ENCODE results near the gene HLA-DPA1.
"Not testable (repeated sequence)": the region's sequence is repeated elsewhere in the genome, so short reads cannot be mapped to it uniquely, and the experiment has no call there.

Gene HLA-DPA1

DNA sequence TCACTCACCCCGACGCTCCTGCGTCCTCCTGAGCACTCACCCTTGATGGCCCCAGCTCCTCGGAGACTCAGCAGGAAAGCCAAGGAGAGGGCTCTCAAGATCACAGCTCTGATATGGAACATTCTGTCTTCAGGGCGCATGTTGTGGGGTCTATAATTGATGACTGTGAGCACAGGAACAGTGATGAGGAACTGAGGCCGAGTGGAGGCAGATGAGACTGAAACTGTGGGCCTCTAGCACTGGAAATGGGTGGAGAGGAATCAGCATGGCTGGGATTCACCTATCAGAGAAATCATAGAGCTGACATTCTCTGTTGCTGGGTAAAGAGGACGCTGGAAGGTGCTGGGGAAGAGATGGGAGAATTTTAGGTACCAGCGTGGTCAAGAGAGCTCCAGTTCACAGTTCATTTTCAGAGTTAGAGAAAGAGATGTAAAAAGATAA is at the start of gene HLA-DPA1:
HLA-DPA1 (minus strand) TSS at position 219 of the 441 bp plus-strand sequence.
- DNase-seq, result peak; percentile 71

DNA sequence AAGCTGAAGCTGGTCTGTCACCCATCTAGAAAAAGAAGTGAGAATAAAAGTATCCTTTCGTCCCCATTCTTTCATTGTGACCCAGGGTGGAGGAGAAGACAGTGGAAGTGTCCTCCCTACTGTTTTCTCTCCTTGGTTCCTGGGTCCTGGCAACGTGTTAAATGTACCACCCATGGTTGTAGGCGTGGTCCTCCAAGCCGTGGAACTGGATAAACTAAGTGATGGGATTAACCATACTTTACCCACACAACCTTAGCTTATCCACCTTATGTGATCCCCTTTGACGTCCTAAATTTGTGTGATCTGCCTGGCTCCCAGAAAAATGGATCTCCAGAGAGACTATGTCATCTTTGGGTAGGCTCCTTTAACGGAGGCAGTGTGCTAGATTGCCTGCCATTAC is 49.7 kb upstream of the HLA-DPA1 start:
- DNase-seq, result no peak

DNA sequence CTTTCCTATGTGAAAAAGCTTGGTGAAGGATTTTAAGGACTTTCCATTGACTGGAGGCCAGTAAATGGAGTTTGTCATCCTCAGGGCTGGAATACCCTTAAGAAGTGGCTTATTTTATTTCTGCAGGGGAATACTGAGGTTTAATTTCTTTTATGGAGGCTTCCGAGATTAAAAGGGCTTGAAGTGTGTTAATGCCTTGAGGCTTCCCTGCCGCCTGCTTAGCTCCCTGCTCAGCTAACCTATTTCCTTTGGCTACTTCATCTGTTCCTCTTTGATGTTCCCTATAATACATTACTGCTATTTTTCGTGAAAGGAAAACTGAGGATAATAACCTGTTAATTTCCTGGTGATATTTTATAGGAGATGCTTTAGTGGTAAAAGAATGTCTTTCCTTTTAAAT is 46.6 kb upstream of the HLA-DPA1 start:
- DNase-seq, result no peak

DNA sequence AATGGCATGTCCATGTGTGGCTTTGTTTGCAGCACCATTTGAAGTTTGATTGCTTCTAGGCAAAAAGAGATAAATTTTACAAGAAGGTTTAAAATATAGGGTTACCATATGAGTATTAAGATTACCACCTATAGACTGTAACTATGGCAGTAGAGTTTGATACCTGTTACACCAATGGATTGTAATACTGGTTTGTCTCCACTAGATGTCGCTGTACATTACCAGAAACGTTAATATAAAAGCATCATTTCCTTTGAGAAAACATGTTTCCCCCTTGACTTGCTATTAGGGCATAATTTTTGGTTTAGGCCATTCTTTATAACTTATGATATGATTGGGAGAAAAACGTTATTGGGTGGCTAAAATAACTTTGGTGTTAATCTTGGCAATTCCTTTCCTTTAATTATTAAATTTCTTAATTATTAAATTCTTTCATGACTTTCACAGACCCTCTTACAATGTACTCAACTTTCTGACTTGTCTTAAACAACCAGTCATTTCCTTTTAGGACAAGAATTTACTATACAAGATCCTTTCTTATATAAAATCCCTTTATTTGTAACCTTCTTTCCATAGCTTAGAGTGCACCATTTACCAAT is 45.2 kb upstream of the HLA-DPA1 start:
- peak; percentile 80 for DNase-seq

DNA sequence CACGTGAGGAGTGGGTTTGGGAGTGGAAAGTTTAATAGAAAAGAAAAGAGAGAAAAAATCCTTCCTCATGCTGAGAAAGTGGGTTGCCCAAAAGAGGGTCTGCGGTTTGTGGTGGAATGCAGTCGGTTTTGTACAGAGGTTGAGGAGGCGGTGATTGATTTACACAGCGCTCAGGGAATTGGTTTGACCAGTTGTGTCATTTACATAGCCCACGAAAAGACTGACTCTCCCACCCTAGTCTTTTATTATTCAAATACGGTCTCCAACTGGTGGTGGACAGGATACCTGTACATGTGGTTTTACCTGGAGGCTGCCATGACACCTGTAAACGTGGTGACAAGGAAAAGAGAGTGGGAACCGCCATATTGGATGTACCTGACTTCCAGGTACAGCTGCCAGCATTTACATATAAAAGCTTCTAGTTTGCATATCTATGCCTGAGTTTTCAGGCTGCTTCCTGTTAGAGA is 44.4 kb upstream of the HLA-DPA1 start:
- no peak for DNase-seq

DNA sequence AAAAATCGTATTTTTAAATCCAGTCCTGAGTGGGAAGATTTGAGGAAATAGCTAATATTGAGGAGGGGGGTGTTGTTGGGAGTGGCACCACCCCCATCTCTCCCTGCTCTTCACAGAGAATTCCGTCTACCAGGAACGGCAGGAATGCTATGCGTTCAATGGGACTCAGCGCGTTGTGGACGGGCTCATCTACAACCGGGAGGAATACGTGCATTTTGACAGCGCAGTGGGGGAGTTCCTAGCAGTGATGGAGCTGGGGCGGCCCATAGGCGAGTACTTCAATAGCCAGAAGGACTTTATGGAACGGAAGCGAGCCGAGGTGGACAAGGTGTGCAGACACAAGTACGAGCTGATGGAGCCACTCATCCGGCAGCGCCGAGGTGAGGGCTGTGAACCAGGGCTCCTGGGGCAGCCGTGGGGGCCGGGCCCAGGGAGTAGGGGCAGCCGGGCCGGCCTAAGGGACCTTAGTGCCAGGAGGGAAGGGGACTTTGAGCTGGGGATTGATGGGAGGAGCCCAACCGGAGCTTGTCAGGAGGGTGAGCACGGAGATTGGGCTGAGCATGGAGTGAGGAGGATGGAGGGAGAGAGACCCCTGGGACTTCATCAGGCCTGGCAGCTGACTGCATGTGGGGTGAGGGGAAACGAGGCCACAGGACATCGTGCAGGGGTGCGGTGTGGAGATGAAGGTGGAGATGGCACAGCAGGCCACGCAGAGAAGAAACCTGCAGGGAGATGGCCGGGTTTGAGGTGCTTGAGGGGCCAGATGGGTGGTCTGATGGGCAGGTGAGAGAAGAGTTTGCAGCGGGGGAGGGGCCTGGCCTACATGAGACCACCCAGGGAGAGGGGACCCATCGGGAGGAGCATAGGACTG is 43.6 kb upstream of the HLA-DPA1 start:
- no peak for DNase-seq

DNA sequence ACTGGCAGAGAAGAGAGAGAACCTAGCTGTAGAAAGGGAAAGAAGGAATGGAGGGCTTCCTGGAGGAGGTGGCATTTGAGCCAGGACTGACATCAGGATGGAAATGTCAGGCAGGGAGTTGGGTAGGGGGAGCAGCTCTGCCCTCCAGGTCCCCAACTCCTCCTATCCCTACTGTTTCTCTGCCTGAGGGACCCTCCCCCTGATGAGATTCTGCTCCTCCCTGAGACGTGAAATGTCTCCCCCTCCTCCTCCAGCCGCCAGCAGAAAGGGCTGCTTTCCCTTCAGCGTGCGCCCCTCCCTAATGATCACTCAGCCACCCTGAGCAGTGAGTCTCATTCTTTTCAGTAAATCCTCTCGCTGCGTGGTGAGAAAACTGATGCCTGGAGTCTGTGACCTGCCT is 43.0 kb upstream of the HLA-DPA1 start:
- DNase-seq, result no peak

DNA sequence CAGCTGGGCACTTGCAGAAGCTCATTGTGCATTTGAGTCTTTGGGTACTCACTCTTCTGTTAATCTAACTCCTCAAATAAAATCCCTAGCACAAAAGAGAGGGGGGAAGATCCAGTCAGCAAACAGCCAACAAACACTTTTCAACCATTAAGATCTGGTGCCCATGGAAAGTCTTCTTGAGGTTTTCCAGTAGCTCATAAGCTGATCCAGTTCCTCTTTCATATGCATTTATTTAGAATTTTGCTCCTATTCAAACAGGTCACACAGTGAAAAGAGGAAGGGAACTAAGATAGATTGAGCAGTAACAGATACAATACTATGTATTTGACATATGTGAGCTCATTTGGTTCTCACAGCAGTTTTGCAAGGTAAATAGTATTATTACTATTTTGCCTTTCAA is 41.0 kb upstream of the HLA-DPA1 start:
- DNase-seq, result no peak

DNA sequence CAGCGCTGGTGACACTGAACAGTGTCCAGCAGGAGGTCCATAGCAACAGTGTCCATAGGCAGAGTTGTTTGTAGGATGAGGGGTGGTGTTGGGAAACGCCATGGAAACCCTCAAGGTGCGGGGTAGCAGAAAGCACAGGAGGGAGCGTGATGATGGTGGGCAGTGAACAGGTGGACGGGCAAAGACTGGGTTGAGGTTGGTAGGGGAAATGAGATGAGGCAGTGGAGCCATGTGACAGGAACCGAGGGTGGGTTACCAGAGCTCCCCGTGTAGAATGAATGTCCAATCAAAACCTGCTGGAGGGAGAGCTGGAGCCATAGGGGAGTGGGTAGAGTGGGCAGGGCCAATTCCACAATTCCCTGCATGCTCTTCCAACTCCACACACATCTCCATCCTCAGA is 40.3 kb upstream of the HLA-DPA1 start:
- no peak for DNase-seq

DNA sequence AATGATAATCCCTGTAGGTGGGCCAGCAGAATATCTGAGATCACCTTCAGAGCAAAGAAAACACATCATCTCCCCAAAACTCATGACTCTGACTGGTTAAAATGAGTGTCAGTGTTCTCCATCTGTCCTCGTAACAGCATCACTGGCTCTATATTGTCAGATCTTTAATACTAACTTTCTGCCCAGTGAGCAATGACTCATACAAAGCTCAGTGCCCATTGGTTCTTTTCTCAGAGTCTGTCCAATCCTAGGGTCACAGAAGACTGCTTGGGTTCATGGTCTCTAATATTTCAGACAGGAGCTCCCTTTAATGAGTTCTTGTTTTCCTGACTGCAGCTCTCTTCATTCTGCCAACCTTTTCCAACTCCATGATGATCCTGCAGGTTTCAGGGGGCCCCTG is 38.7 kb upstream of the HLA-DPA1 start:
- DNase-seq, result peak; percentile 67

DNA sequence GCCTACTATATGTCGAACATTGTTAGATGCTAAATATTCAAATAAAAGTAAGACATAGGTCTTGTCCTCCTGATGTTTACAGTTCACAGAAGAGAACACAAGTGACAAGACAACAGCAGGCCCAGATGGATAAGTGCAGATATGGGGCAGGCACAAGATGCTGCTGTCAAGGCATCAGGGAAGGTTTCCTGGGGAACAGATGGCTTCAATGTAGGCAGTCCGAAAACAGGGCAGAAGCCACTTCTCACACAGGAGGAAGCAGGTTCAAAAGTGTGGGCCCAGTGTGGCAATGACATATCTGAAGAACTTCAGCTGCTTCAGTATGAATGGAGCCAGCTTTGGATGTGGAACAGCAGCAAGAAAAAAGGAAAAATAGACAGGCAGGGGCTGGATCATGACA is 34.9 kb upstream of the HLA-DPA1 start:
- no peak for DNase-seq

DNA sequence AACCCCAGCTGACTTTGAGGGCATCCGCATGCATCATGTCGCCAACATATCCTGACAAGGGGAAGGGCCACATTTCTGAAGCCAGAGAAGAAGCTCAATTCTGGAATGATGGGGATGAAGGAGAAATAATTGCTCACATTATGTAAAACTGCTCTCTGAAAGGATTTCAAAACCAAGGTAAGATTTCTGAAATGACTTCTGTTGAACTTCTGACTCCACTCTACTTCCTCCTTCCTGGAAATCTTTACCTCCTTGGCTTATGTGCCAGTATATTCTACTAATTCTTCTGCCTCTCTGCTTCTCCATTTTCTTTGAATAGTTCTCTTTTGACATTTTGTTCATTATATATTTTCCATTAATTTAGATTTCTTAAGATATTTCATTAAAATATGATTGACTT is 34.2 kb upstream of the HLA-DPA1 start:
- DNase-seq, result no peak

DNA sequence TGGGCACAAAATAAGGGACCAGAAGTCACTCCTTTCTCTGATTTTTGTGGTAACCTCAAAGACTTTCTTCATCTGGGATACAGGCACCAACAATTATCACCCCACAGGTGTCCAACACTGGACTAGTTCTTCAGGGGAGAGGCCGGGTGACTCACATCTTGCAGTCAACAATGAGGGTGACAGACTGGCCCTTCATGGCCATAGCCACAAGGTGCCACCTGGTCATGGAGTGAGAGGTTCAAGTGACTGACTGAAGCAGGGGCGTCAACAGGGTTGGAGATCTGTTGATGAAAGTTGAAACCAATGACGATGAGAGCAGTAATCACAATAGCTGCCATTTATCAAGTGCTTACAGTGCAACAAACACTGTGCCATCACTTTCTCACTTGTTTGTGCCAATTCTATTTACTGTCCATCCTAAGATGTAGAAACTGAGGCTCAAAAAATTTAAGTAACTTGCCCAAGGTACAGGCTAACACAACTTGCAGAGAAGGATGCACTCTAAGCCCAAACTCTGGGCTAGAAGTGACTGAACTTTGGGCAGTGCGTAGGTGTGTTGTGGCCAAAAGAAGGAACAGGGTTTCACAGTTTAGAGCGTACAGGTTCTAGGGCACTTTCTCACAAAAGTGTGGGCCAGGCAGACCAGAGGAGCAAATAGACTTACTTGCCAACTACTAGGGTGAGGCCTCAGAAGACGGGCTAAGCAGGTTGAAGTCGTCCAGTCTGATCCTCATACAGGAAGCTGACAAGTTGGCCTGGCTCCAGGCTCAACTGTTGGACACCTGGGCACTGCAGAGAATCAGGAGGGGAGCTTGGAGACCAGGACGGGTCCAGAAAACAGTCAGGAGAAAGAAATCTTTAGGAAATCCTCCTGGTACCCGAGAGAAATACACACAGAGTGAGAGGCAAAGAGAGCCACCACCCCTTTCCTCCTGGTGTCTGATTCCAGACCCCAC is 32.7 kb upstream of the HLA-DPA1 start:
- DNase-seq, result no peak

DNA sequence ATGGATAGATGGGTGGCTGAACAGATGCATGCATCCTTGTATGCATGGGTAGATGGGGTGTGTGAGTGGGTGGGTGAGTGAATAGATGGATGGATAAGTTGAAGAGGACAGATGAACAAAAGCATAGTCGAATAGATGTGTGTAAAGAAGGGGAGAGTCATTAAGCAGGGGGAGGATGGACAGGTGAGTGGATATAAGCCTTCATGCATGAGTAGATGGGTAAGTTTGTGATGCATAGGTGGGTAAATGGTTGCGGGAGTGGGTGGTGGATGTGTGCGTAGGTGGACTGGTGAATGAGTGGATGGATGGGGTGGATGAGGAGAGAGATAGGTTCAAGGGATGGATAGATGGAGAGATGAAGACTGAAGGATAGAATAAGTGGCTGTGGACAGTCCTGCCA is 31.9 kb upstream of the HLA-DPA1 start:
- no peak for DNase-seq

DNA sequence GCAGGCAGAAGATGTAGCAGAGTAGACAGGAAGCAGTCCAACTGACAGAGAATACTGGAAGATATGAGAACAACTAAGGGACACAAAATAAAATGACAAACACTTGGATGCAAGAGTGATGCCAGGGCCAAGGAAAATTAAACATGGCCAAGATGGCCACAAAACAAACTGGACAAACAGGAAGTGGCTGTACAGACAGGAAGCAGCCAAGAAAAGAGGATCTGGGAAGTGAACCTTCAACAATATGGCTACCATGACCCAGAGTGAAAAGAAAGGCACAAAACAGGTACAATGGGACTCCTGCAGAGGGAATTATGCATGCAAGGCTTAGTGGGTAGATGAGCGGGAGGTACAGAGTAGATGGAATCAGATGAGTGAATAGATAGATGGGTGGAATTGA is 31.4 kb upstream of the HLA-DPA1 start:
- DNase-seq, result no peak

DNA sequence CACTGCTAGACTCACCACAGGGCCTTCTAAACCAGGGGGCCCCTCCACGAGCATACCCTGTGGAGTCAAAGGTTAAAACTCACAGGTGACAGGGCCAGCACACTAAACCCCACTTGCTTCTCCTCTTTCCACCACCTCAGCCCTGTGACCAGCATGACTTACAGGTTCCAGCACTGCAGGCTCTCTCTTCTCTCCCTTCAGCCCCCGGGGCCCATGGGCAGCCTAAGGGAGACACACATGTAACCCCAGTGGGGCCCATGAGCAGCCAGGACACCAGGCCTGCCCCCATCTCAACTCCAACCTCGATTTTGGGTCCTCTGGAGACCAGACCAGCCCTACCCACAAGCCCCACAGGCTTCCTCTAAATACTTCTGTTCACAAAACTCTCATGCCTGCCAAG is 30.3 kb upstream of the HLA-DPA1 start:
- no peak for DNase-seq

DNA sequence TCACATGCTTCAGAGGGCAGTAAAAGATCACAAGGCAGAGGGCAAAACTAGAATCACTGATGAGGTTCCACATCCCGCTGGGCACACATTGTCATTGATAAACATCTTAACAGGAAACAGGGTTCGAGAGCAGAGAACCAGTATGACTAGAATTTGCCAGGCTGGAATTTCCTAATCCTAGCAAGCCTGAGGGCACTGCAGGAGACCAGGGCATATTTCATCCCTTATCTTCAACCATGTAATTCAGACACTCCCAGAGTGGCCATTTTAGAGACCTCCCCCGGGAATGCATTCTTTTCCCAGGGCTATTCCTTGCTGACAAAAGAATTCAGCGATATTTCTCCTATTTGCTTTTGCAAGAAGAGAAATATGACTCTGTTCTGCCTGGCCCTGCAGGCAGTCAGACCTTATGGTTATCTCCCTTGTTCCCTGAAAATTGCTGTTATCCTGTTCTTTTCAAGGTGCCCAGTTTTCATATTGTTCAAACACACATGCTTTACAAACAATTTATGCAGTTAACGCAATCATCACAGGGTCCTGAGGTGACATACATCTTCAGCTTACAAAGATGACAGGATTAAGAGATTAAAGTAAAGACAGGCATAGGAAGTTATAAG is 27.8 kb upstream of the HLA-DPA1 start:
- DNase-seq, result not testable (repeated sequence)

DNA sequence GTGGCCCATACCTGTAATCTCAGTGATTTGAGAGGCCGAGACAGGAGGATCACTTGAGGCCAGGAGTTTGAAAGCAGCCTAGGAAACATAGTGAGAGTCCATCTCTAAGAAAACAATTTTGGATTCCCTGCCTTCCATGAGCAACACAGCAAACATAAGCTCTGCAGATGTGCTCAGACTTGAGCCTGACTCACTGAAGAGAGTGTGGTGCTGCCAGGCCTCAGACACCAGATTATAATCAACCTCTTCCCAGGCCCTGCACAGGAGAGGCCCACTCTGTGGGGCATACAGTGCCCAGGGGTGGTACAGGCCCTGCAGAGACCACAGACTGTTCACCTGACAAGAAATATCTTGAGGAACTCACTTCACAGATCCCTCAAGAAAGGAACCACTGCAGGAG is 22.2 kb upstream of the HLA-DPA1 start:
- no peak for DNase-seq

DNA sequence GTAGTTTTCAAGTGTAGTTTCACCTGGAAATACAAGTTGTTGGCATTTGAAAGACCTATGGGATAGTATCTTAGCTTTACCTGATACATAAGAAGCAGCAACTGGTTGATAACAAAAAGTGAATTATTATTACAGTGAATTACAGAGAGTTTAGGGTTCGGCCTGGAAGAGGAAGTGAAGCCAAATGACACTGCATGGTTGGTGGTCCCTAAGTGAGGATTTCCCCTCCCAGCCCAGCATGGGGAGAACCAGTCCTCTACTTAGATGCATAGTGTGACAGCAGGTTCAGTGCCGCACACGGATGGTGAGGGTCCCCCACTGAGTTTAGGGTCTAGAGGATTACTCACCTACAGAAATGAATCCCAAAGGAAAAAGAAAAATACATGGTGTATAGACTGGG is 20.4 kb upstream of the HLA-DPA1 start:
- DNase-seq, result no peak

DNA sequence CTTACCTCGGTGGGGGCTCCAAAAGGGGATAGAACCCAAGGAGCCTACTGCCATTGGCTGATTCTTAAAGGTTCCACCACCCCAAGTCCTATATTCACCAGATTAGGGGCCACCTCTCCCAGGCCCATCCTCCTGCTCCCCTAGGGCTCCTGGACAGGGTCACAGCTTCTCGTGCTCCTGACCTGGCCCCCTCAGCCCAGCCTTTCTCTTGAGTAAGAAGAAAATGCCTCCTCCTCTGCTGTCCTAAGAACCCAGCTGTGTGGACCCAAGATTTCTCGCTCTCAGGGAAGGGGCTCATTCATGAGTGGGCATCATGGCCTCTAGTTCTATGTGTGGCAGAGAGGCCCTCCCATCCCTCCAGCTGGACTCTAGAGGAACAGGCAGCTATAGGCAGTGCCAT is 18.9 kb upstream of the HLA-DPA1 start:
- DNase-seq, result no peak

DNA sequence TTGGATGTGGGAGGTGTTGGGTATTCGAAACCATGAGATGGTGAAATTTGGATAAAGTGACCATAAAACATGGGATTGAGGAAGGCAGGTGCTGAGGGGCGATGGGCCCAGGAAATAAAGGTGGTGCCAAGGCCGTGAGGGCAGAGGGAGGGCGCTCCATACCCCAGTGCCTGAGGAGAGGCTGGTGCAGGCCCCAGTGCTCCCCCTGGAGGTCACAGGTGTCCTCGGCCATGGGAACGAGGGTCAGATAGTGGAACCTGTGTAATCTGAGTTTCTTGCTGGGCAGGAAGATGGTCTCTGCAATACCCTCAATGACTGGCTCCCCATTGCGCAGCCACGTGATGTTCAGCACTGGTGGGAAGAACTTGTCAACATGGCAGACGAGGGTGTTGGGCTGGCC is 18.5 kb upstream of the HLA-DPA1 start:
- peak; percentile 60 for DNase-seq

DNA sequence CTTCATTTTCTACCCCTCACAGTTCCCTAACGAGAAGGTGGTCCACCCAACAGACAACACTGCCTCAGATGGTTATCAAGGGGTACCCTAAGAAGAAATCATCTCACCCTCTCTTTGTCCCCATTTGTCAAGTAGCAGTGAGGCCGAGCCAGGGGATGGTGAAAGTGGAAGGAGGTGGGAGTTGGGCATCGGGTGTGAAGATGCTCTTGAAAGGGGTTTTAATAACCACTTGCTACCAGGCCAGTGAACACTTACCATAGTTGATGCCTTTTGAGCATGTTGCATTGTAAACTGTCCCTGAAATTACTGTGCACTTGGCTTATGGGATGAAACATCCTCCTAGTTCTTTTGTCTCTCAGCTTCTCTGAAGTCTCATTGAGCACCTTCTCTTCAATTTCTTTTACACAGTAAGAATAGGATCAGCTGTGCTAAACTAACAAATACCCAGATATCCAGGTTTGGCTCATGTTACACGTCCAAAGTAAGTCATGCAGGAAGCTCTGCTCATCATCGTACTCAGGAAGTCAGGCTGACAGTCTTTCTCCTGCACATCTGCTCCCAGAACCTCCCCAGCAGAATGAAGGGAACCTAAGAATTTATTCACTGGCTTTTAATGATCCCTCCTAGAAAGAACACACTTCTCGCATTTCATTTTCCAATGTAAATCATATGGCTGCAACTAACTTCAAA is 15.6 kb upstream of the HLA-DPA1 start:
- no peak for DNase-seq
